HG02588 (cell line): ENCODE measurements around the gene TNS3.

ENCODE experiments used
- ATAC-seq: cut with Tn5 transposase; IDR thresholded peaks from one replicate; pipeline ENCODE4 v1.9.1; 2021; ENCODE audit warnings: mild to moderate bottlenecking, moderate library complexity; ENCODE audit not compliant: unreplicated experiment

TNS3 gene

DNA sequence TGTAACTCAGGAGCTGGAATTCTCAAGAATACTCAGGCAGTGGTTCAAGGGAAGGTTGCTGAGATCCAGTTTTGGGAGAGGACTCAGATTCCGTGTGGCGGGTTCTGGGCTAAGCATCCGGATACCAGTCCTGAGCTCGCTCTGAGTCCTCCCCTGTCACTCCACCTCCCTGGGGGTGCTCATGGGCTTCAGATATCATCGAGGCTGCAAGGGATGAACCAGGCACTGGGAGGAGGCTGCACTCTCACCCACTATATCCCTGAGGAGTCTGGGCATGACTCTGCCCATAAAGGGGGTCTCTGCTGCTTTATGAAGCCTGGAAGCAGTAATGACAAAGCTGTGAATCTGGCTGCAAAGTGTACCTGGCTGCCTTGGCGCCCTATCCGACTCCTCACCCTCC lies 188.5 kb downstream of the TNS3 start:
- ATAC-seq, result no peak

DNA sequence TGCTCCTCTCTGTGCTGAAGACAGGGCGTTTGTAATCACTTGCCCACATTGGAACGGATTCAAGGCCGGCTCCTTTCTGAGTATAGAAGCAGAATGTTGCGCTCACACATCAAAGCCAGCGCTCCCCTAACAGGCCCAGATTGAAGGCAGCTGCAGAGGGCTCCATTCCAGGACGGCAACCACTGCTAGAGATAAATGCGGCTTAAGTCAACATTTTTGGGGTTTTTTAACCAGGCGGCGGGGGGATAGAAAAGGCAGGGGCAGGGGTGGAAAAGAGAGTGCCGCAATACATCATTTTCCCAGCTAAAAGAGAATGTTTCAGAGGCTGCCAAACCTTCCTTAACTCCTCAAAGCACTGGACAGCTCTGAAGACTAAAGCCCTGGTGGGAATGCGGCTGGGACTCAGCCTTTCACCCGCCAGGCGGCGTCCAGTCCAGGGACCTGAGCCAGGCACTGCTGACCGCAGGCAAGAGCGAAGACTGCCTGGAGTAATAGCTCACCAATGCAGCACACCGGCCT lies 189.6 kb downstream of the TNS3 start:
- ATAC-seq, result no peak

DNA sequence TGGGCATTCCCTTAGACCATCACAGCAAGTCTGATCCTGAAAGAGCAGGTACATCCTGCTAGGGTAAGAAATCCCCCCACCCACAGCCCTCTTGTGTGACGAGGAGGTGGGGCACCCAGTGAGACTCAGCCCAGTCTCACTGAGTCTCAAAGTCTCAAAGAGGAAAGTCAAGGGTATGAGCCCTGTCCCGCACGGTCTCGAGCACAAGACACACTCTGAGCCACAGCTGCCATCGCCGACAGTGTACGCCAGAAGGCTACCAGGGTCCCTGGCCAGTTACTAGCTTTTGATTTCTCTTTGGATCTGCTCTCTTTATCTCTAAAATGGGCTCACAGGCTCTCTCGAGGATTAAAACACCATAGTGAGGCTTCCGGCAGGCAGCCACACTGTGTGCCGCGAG lies 190.2 kb downstream of the TNS3 start:
- ATAC-seq, result no peak

DNA sequence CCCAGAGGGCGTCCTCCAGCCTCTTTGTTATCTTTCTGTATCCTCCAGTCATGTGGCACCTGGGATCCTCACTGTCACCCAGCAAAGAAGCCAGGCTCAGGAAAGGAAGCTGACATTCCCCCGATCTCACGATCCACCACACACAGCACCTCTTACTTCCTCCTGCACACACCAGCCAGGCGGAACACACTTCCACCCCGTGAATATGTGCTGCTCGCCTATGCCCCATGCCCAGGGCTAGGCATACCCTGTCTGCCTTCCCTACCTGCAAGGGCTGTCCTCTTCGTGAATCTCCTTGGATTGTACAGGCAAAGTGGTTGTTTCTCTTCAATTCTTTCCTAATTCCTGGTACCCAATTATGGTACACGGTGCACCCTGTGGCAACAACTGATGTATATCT lies 191.0 kb downstream of the TNS3 start:
- no peak for ATAC-seq

DNA sequence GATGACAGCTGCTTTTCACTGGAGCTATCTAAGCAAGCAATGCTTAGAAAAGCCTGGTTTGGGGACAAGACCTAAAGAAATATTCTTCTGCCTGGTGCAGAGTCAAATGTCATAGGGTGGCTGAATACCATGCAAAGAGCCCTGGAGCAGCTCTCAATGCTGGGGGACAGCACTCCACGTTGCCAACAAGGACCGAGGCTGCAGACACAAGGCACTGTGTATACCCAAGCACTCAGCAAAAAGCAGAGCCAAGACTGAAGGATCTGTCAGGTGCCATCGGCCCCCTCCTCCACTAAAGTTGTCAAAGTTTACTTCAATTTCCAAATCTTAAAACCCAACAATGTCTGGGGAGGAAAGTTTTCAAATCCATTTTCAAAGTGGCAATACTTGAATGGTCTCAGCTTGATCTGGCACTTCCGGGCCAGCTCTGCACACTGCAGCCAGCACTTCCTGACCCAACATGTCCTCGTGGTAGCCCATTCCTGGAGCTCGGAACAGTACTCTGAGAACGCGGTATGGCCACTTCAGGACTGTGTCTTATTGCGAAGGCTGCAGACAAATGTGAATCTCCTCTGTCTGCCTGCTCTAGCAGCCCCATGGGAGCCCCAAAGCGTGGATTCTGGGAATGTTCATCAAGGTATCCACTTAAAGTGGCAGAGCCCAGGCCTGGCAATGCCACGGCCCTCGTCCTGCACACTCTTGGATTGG lies 191.8 kb downstream of the TNS3 start:
- no peak for ATAC-seq

DNA sequence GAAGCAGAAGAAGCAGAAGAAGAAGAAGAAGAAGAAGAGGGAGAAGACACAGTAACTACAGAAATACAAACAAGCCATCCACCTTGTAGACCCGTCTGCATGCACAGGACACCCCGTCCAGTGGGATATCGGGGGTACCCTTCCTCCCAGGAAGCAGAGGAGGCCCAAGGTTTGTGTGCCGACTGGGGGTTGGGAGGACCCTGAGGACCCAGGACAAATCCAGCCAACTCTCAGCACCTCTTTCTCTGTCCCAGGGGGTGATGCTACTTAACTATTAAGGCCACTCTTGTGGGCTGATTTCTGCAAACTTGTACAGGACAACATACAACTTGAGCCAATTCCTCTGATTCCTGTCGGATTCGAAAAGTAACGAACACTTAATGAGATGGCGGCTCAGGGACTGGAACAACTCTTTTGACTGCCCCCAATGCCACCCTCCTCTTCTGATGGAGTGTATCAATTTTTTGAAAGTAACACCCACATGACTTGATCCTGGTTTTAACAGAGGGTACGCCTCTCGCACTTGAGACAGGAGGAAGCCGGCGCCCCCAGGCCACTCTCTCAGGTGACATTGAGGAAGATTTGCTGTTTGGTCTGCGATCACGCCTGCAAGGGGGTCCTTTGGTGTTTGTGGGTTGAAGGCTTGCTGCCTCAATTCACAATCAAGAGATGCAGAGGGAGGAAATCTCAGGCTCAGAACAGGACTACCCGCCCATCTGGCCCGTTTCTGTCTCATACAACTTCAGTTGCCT lies 192.6 kb downstream of the TNS3 start:
- ATAC-seq, result no peak

DNA sequence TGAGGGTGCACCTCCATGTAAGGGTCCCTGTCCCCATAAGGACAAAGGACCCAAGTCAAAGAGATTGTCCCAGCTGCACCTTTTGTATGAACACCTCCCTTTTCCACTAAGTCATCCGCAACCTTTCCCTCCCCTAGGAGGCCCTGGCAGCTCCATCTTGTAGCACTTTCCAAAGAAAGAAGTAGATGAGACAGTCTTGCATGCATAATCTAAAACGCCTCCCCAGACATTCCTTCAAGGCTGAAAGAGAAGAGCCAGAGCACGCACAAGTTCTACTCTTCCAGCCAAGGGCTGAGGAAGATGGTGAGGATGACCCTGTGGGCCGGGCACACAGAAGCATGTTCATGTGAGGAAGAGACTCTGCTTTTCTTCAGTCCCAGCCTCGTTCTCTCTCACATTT lies 194.4 kb downstream of the TNS3 start:
- no peak for ATAC-seq

DNA sequence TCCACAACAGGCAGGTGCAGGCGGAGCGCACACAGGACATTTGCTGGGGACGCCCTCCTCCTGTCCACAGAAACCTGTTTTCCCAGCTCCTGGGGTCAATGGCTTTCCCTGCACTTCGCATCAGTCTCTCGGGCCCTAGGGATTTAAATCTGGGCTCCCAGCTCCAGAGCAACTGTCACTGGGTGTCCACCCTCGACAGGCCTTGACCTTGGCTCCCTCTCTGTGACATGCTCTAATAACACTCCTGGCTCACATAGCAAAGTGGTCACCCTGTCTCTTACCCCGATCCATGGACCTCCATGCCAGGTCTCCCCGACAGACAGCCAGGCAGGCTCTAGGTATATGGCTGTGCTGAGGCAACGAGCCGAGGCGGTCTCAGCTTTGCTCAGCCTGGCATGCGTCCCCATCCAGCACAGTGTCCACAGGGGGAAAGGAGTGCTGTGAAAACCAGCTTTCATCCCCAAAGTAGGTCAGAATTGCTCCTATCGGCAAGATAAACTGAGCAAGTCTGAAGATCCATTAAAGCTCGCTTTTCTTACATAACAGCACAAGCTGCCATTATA lies 195.6 kb downstream of the TNS3 start:
- no peak for ATAC-seq

DNA sequence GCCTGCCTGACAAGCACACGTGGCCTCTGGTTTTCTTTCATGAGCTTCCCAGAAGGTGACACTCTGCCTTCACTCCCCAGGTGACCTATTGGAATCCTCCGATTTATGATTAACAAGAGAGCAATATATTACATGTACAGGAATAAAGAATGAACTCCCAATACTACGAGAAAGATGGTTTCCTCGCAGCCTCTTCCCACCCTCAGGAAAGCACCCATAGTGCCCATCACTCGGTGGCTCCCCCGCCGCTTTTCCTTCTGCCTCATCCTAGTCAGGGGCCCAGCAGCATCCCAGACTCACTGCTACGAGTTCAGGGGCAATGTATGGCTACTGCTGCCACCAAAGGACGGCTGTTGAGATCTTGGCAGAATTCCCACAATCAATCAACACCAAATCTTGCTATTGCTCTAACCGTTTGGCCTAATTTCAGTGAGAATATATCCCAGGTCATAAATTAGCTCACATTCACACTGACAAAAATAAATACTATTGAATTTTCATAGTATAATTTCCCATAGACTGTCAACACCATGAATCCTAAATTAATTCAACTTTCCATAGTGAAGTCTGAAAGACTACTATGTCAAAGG lies 196.3 kb downstream of the TNS3 start:
- ATAC-seq, result no peak

DNA sequence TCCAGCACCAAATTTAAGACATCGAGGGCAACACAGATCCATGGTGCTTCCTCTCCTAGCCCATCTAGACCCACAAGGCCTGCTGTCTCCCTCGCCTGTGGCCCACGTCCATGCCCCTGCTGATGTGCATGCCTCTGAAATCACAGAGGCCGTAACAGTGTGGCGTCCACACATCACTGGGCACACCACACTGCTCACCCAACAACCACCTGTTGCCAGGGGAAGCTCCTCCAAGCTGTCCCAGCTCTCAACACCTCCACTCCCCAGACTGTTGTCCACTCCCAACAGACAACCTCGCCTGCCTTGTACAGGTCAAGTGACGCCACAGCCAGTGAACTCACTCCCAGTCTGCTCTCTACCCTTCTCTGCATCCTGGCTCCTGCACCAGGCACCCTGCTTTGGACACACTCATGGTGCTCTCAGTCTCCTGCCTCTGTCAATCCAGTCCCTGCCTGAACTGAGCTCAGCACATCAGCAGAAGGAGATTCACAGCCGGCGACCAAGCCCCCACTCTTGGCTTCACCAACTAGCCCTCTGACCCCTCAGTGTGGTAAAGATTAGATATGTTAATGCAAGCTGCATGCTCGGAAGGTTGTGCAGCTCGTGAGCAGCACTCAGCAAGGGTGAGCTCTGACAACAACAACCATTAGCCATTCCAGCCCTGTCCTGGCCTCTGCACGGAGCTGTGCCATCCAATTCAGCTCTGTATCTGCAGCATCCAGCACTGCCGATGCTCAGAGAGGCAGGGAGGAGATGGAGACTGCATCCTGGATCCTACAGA lies 197.0 kb downstream of the TNS3 start:
- ATAC-seq, result no peak

DNA sequence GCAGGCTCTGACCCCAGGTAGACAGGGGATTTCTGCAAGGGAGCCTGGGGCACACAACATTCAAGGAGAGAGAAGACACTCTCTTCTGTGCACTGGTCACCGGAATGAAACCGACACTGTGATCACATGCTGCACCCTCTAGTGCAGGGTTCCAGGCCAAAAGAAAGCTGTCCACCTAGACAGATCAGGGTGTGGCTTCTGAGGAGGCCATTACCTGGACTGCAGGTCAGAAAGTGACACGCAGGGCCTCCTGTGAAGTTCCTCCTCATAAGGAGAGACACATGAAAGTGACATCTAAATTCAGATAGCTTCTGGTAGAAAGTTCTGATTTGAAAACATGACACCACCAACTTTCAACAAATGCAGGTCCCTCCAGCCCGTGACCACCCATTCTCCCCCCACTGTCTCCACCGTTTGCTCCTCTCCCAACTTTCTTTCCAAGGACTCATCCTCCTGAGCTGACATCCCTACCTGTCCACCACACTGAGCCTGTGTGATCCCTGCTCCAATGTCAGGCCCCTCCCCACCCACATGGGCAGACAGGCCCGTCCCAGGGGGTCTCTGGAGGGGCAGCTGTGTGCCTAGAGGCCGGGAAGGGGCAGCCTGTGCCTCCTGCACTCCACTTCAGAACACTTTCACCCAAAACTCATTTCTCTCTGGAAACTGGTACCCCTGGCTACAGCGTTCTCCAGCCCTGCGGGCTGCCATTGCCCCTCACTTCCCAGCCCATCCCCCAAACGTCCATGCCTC lies 198.0 kb downstream of the TNS3 start:
- no peak for ATAC-seq

DNA sequence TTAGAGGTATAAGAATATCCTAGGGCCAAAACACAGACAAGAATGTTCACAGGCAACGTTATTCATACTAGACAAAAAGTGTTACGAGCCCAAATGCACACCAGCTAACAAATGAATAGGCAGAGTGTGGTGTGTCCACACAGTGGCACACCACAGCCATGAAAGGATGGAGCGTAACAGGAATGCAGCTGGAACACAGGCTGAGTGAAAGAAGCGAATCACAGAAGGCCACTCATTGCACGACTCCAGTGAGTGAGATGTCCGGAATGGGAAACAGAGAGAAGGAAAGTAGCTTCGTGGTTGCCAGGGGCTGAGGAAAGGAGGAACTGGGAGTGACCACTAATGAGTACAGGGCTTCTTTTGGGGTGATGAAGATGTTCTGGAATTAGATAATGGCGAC lies 198.8 kb downstream of the TNS3 start:
- ATAC-seq, result no peak

DNA sequence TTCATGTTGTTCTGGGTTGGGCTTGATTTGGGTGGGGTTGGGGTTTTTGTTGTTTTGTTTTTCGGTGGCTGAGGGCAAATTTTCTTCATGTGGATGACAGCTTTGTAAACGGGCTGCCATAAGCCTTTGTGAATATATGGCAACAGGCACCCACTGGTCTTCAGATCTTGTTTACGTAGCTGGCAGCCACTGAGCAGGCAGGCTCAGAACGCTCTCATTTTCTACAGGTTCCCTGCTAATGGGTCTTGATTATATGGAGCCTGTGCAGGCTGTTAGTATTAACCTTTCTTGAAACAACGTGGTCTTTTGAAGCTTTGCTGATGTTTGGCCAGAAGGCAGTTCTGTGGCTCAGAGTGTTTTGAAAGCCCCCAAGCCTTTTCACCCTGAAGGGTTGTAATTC lies 199.7 kb downstream of the TNS3 start:
- no peak for ATAC-seq

DNA sequence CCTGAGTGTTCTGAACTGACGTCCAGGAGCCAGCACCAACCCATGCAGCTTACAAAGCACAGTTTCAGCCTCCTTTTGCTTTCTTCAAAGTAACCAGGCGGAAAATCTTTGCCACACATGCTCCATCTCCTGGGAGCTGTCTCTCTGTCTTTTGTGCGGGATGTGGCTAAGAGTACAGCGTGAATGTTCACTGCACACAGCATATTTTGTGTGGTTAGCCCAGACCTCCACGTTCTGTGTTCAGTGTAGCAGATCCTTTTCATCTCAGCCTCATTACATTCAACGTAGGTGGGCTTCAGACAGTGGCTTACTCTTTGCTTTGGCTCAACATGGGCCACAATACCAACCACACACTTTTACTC lies 200.8 kb downstream of the TNS3 start:
- no peak for ATAC-seq

DNA sequence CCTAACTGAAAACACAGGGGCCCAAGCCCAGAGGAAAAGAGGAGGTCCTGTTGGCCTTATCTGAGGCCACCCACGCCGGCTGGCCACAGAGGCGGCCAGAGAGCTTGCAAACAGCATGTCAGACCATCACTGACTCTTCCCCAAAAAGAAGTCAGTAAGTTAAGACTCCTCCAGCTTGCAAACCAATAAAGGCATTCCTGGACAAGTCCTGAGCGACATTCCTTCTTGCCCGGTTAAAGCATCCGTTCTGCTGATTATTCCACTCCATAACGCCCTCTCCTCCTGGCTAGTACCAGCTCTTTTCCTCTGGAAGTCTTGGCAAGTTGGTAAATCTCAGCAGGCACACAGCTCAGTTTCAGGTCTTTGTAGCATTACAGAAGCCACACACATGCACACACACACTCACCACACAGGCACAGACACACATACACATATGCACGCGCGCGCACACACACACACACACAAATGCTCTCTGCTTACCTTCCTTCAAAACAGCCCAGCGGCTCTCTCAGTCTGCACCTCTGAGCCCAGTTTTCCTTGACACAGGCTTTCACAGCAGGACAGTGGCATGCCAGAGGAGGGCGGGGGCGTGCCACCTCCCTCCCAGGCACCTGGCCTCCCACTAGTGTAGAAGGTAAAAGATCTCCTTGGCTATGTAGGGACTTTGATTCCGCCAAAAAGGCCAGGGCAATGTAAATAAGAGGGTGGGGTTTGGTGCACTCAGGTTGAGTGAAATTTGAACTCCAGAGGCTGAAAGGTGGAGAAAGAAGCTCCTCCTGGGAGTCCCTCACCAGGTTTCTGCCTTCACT lies 201.4 kb downstream of the TNS3 start:
- no peak for ATAC-seq

DNA sequence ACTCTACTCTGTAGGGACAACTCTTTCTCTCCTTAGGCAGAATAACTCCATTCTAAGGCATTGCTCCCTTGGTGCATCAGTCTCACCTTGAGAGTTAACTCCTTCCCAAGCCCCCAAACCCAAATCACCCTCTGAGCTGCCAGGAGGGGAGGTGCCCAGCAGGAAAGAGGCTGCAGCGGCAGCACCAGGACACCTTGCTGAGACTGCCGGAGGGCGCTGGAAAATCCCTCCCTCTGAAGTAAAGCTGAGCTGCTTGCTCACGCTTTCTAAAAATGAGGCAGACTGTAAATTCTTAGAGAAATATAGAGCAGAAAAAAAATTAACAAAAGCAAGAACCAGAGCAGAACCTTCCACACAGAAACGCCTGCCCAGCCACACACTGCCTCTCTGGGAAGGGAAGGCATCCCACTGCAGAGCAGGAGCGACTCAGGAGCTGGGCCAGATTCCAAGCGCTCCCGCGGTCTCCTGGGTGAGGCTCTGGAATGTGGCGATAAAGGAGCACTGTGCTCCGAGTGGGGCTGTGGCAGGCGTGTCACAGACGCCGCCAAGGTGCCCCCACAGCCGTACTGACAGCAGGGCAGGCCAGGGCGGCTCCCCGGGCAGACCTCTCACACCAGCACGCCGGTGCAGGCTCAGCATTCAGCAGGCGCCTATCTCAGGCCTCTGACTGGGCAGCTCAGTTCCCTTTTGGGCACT lies 202.1 kb downstream of the TNS3 start:
- ATAC-seq, result no peak

DNA sequence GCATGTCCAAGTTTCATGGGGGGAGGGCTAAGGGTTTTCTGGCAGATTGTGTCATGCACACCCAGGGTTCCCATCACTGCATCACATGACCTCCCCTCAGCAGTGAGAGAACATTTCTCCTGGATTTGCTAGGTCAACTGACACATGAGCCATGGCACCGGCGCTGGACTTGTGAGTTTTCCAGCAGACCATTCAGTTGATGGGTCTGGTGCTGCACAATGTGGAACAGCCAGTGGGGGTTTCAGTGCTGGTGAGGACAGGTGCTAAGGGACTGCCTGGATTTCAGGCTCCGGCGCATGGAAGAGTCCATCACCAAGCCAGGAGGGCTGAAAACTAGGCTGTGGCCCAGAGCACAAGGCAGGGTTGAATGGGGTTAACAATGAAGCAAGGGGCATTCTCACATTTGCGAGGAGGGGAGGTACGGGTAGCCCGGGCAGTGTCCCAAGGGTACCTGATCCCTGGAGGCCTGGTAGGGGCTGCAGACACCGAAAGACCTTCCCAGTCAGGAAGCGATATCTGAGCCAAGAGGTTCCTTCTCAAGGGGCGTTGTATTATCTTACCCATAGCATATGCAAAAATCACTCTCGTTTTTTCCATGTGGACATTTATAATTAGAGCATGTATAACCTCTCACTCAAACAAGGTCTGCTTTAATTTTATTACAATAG lies 203.0 kb downstream of the TNS3 start:
- no peak for ATAC-seq

DNA sequence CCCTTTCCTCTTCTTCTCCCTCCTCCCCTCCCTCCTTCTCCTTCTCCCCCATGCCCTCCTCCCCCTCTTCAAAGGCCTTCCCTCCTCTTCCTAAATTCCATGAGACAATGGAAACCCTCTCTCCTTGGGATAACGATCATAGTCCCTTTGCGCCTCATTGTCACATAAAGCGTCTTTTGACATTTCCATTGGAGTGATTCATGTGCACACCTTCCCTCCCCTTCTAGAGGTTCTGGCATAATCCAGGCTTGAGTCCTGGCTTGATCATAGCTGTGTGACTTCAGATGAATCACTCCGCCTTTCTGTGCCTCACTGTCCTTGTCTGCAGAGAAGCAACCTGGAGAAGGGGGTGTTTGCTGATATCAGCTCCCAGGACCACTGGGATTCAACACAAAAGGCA lies 204.2 kb downstream of the TNS3 start:
- ATAC-seq, result no peak
